ENCODE results near the gene E2F8. TPM values are rescaled to one million over a fixed set of nuclear protein-coding genes. Genes with fewer than 3 reads are reported as not detected.

E2F8 gene
- total RNA-seq, 1 donor from 2014 or later, result 1.7 TPM

DNA sequence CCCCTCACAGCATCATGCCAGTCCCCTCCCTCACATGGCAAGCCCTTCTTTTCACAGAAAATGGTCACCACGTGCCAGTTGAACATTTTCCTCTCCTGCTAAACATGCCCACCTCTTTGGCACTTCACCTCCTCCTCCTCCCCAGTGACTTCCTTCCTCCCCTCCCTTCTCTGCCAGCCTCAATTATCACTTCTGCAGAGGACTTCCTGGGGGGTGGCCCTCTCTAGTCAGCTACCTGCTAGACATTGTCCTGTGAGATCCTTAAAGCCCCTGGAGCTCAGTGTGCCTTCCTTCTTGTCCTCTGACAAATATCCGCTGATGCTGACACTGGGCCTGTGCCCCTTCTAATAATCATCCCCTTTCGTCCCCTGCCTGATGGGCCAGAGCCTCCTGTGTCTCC, 43.2 kb upstream of the E2F8 start:
- Mint-ChIP-seq H3K27me3 (ENCODE audit: unreplicated experiment) (peaks cover 37% of the 10 kb centered on the region), H3K4me3 (ENCODE audit: unreplicated experiment) (no peak overlapping the region), H3K27ac (ENCODE audit: unreplicated experiment) (no peak overlapping the region), H3K4me1 (ENCODE audit: unreplicated experiment) (no peaks in the 10 kb centered on the region), H3K36me3 (ENCODE audit: unreplicated experiment) (no peaks in the 10 kb centered on the region), H3K9me3 (ENCODE audit: unreplicated experiment) (no peaks in the 10 kb centered on the region)
- no peak for DNase-seq (ENCODE audit: extremely low spot score, unreplicated experiment)
- no peak for TF ChIP-seq CTCF (IDR thresholded peaks at IDR 0.05)

- Mint-ChIP-seq H3K36me3 (ENCODE audit: unreplicated experiment) (no peaks in the 10 kb centered on the region), H3K9me3 (ENCODE audit: unreplicated experiment) (no peaks in the 10 kb centered on the region), H3K27ac (ENCODE audit: unreplicated experiment) (no peak overlapping the region), H3K27me3 (ENCODE audit: unreplicated experiment) (peaks cover 34% of the 10 kb centered on the region), H3K4me3 (ENCODE audit: unreplicated experiment) (no peak overlapping the region), H3K4me1 (ENCODE audit: unreplicated experiment) (no peaks in the 10 kb centered on the region)
- DNase-seq (ENCODE audit: extremely low spot score, unreplicated experiment), result no peak
- no peak for TF ChIP-seq CTCF (IDR thresholded peaks at IDR 0.05)
Measured at GRCh38 chr11:19281555-19281954, 40.8 kb upstream of the E2F8 start.

DNA sequence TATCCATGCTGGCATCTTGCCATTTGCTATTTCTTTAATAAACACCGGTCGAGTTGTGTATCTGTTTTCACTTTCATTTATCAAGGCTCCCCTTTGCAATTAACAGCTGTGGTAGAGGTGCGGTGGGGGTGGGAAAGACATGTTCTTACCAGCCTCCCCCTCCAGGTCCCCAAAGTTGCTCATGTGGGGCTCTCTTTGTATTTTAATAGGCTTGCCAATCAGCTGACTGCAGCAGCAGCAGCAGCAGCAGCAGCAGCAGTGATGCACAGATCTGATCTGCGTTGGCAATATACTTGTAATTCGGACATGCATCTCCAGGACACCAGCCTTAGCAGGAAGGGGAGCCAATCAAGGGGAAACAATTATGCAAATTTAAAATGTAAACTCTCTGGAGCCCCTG, 40.3 kb upstream of the E2F8 start:
- H3K9me3 Mint-ChIP-seq (ENCODE audit: unreplicated experiment), result no peaks in the 10 kb centered on the region
- H3K27ac Mint-ChIP-seq (ENCODE audit: unreplicated experiment), result no peak overlapping the region
- DNase-seq (ENCODE audit: extremely low spot score, unreplicated experiment), result no peak
- TF ChIP-seq CTCF (IDR thresholded peaks at IDR 0.05), result no peak
- H3K27me3 Mint-ChIP-seq (ENCODE audit: unreplicated experiment), result peaks cover 34% of the 10 kb centered on the region
- H3K36me3 Mint-ChIP-seq (ENCODE audit: unreplicated experiment), result no peaks in the 10 kb centered on the region
- no peak overlapping the region for H3K4me3 Mint-ChIP-seq (ENCODE audit: unreplicated experiment)
- no peaks in the 10 kb centered on the region for H3K4me1 Mint-ChIP-seq (ENCODE audit: unreplicated experiment)

DNA sequence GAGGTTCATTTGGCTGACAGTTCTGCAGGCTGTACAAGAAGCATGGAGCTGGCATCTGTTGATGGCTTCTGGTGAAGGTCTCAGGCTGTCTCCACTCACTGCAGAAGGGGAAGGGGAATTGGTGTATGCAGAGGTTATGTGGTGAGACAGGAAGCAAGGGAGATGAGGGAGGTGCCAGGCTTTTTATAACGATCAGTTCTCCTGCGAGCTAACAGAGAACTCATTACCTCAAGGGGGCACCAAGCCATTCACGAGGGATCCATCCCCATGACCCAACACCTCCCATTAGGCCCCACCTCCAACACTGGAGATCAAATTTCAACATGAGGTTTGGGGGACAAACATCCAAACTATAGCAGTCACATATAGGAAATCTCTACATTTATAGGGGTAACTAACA, 38.7 kb upstream of the E2F8 start:
- H3K36me3 Mint-ChIP-seq (ENCODE audit: unreplicated experiment), result no peaks in the 10 kb centered on the region
- no peak overlapping the region for H3K27ac Mint-ChIP-seq (ENCODE audit: unreplicated experiment)
- no peaks in the 10 kb centered on the region for H3K4me1 Mint-ChIP-seq (ENCODE audit: unreplicated experiment)
- no peak overlapping the region for H3K4me3 Mint-ChIP-seq (ENCODE audit: unreplicated experiment)
- no peak for DNase-seq (ENCODE audit: extremely low spot score, unreplicated experiment)
- H3K9me3 Mint-ChIP-seq (ENCODE audit: unreplicated experiment), result no peaks in the 10 kb centered on the region
- H3K27me3 Mint-ChIP-seq (ENCODE audit: unreplicated experiment), result peaks cover 29% of the 10 kb centered on the region
- no peak for TF ChIP-seq CTCF (IDR thresholded peaks at IDR 0.05)

GRCh38 chr11:19276859-19277808, 36.4 kb upstream of the E2F8 start:
- no peak for DNase-seq (ENCODE audit: extremely low spot score, unreplicated experiment)
- Mint-ChIP-seq H3K36me3 (ENCODE audit: unreplicated experiment) (no peaks in the 10 kb centered on the region), H3K9me3 (ENCODE audit: unreplicated experiment) (no peaks in the 10 kb centered on the region), H3K27me3 (ENCODE audit: unreplicated experiment) (peaks cover 31% of the 10 kb centered on the region), H3K4me1 (ENCODE audit: unreplicated experiment) (no peaks in the 10 kb centered on the region), H3K4me3 (ENCODE audit: unreplicated experiment) (no peak overlapping the region), H3K27ac (ENCODE audit: unreplicated experiment) (no peak overlapping the region)
- no peak for TF ChIP-seq CTCF (IDR thresholded peaks at IDR 0.05)
